GM12801 (cell line): ENCODE measurements around the gene ARID4A.

Experiments
- CTCF ChIP-seq: IDR thresholded peaks from one replicate; pipeline ENCODE4 v1.5.1; 2011; ENCODE audit warnings: control low read depth; ENCODE audit not compliant: insufficient read length; ENCODE audit errors: extremely low read depth

Gene ARID4A

GRCh38 chr14:58275527-58276190 is 22.7 kb upstream of the ARID4A start:
- no peak for TF ChIP-seq CTCF

GRCh38 chr14:58276208-58276607 is 22.1 kb upstream of the ARID4A start:
- no peak for TF ChIP-seq CTCF

- no peak for TF ChIP-seq CTCF
Observed at GRCh38 chr14:58278177-58278576, 20.2 kb upstream of the ARID4A start.

- no peak for TF ChIP-seq CTCF
Observed at GRCh38 chr14:58280954-58281787, 17.2 kb upstream of the ARID4A start.

GRCh38 chr14:58281969-58282368 is 16.4 kb upstream of the ARID4A start:
- no peak for TF ChIP-seq CTCF

- TF ChIP-seq CTCF = no peak
Observed at GRCh38 chr14:58282925-58283593, 15.3 kb upstream of the ARID4A start.

- no peak for TF ChIP-seq CTCF
Observed at GRCh38 chr14:58283730-58284129, 14.6 kb upstream of the ARID4A start.
